ENCODE data around the gene VPS13D.
"Not testable (repeated sequence)": the region's sequence is repeated elsewhere in the genome, so short reads cannot be mapped to it uniquely, and the experiment has no call there.

VPS13D gene

DNA sequence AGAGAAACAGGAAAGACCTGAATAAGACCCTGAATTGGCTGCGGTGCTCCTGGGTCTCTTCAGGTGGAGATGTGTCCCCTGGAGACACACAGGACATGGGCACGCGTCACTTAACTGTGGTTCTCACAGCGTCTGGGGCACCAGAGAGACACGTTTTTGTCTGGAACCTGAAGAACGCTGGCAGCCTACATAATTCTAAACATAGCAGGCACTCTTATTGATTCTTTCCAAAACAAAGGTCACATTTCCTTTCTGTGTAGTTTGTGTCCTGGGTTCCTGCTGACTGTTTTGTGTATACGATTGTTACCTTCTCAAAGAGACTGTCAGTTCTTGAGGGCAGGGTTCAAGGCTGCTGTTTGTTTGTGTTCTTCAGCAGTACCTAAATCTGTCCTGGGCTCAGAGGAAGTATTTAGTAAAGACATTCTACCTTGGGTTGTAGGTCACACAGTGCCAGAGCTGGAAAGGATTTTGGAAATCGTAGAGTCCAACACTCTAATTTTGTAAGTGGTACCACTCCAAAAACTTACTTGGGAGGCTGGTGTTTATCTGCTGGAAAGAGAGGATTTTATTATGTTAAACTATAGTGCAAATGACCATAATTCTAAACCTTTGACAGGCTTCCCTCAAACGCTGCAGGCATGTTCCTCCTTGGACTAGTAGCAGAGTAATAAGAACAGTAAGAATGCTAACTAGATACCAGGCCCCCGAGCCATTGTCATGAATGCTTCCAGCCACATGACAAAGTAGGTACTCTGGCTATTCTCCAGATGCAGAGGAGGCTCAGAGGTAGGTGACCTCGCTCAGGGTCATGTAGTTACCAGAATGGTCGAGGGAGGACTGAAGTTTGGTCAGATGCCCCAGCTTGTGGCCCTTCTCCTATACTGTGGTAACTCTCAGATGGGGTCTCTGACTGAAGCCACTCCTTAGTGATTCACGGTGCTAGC lies 223.8 kb downstream of the VPS13D start:
- DNase-seq = no peak

DNA sequence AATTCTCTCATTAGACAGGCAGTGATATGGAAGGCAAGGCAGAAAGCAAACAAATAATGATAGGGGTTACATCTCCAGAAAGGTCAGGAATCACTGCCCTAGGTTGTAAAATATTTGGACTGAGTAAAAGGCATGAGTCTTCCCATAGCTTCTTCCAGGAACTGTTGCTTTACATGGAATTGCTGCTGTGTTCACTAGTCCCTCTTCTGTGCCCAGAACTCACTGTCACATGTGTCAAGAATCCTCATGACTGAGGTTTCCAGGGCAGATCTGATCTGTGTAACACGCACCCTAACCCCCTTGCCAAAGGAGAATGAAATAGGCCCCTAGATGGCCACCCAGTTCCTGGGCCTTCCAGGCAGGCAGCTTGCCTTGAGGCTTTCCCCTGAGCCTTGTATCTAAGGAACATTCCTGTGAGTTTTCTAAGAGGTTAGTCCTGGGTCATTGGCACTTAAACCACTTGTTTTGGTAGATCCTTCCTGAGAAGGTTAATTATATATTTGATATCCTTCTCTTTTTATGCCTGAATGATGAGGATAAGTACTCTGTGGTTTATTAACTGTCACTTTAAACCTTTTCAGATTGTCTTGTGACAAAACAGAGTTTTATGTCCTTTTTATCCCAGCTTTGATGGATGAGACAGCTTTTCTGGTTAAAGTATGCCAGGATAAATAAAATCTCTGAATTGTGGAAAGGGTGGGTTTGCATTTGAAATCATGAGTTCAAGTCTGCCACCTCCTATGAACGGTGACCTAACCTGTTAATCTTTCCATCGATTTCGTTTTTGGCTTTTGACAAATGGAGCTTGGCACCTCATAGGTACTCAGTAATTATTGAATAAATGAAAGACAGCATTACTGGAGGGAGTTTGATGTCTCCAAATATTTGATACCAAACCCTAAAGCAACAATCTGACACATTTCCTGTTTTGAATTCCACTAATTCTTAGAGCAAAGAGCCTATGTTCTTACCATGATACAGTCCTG lies 224.9 kb downstream of the VPS13D start:
- DNase-seq = no peak

DNA sequence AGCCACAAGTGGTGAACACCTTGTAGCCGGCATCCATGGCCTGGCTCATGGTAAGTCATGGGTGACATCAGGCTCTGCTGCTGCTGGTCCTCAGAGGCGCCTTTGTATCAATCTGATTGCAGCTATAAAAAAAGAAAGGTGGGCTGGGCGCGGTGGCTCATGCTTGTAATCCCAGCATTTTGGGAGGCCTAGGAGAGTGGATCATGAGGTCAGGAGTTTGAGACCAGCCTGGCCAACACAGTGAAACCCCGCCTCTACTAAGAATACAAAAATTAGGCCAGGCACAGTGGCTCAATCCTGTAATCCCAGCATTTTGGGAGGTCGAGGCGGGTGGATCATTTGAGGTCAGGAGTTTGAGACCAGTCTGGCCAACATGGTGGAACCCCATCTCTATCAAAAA lies 226.3 kb downstream of the VPS13D start:
- not testable (repeated sequence) for DNase-seq

DNA sequence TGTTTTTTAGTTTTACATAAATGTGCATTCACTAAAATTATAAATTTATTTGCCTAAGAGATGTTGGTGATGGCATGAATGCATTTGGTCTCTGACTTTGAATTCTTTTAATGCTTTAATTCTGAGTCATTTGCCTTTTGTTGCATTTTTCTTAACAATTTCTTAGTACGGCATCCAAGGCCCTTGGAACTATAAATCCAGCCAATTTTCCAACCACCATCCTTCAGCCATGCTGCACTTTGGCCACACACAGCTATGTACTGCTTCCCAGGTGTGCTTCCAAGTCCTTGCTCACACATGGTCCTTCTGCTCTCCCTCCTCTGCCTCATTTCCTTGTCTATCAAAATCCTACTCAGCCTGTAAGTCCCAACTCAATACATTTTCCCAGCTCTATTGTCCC lies 227.1 kb downstream of the VPS13D start:
- DNase-seq = no peak

DNA sequence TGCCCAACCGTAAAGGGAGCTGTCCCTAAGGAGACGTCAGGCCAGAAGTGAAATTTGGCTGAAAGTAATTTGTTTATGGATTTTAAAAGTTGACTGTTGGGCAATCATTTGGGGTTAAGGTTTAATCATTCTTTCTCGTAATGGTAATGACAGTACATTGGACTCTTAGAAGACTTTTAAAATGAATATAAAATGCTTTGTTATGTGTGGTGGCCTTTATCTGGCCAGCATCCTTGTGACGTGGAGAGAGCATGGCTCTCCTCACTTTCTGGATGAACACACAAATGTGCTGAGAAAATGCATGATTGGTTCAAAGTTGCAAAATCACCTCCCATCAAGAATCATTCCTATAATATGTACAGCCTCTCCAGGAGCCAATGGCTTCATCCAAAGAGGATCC lies 227.9 kb downstream of the VPS13D start:
- no peak for DNase-seq

DNA sequence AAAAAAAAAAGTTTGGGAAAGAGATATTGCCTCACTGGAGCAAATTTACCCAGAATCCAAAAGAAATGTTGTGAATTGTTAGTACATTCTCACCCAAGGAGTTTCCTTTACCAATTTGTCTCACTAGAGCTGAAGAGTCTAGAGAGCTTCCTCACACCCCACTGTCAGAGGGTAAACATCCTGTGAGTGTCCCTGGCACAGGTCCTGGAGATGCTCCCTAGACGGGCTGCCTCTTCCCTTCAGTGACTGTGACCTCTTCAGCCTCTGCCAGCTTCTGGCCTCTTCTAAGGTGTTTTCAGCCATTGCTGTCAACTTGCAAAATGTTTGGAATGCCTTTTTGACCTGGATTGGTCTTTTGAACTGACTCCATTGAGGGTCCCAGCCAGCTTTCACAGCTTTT lies 228.7 kb downstream of the VPS13D start:
- no peak for DNase-seq

DNA sequence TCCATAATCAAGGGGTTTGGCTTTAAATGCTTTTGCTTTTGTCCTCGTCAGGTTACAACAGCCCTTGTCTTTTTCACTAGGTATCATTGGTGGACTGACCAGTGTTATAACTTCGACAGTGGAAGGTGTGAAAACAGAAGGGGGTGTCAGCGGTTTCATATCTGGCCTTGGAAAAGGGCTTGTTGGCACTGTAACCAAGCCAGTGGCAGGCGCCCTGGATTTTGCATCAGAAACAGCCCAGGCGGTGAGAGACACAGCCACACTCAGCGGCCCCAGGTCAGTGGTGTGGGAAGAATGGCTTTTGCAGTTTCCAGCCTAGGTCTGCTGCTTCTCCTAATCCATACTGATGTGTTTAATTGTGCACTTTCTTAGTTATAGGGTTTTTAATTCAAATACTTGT lies 230.3 kb downstream of the VPS13D start:
- DNase-seq = no peak

DNA sequence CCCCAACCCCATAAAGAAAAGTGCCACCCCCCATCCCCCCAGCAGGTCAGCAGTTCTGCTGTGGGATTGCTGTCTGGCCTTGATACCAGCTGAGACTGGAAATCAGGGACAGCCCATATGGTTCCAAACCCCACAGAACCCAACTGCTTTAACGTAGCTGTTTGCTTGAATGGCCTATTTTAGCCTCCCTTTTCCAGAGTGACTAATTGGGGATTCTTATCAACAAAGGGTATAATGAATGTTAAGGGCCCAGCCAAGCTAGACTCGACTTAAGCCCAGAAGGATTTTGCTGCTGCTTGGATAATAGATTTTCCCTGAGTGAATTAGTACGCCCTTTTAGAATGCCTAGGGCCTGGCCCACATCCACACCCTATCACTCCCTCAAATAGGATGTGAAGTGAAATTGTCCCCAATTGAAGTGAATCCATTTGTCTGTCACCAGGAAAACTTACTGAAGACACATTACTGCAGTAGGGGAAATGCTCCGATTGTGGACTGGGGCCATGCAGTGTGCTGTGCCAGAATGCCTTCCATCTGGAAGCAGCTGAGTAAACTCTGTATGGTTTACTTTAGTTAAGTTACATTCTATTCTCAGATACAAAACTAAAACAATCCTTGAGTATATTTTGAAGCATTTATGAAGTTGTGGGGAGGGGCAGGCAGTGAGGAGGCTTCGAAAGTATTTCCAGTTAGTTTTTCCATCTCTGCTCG lies 231.2 kb downstream of the VPS13D start:
- DNase-seq = no peak

DNA sequence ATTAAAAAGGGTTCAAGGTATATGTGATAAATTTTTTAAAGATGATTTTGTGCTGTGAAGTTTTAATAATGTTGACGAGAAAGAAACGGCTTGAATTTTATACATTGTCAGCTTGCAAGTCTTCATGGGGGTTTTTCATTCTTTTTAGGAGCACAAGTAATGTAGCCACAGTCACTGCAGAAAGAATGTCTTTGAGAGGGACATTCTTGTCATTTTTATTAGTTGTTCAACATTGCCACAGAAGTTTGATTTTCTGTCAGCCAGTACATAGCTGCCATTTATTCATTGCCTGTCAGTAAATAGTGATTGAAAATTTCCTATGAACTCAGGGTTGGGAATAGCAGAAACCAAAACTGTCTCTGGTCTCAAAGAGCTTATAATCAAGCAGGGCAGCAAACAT lies 231.9 kb downstream of the VPS13D start:
- no peak for DNase-seq

DNA sequence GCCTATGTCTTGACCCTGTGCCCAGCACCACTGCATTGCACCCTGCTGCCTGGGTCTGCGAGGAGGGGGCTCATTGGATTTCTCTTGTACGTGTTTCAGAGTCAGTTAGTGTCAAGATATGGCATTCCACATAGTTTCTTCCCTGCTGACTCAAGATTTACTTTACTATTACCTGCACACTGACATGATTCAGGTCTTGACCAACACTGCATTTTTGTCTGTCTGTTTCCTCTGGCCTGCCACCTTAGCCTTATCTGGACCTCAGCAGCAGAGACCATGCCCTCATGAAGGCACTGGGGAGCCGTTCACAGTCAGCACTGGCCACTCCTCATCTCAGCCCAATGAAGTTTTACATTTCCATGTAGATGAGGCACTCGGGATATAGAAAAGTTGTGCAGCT lies 232.8 kb downstream of the VPS13D start:
- no peak for DNase-seq

DNA sequence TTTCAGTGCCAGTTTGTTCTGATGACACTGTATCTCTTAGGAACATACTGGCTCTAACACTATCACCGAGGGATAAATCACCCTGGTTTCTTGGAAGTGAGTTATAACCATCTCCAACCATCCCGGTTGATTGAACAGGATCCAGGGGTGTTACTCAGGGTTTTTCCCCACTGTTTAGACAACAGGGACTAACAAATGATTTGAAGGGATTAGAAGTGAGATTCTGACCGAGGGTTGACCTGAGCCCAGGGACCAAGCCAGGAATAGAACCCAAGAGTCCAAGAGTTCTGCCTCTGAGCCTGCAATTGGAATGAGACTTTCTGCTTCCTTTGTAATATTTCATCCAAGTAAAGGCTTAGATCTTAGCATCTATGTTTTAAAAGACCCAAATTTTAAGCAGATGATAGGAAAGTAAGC lies 234.2 kb downstream of the VPS13D start:
- DNase-seq = no peak

DNA sequence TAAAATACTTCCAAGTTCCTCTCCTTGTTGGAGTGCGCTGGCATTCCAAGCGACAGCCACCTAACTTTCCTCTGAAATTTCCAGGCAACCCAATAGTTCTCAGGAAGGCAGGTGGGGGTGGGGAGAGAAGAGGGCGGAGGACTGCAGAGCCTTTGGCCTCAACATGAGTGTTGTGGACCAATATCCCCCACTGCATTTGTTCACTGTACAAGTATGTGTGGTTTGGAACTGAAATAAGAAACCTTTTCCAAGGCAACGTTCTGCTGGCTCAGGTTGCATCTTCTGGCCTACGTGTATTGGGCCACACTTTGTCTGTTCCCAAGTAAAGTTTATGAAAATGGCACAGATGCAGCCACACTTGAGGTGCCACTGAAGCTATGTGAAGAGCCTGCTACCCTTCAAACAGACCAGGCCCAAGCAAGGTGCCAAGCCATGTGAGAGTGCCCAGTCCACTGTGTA lies 234.8 kb downstream of the VPS13D start:
- no peak for DNase-seq

DNA sequence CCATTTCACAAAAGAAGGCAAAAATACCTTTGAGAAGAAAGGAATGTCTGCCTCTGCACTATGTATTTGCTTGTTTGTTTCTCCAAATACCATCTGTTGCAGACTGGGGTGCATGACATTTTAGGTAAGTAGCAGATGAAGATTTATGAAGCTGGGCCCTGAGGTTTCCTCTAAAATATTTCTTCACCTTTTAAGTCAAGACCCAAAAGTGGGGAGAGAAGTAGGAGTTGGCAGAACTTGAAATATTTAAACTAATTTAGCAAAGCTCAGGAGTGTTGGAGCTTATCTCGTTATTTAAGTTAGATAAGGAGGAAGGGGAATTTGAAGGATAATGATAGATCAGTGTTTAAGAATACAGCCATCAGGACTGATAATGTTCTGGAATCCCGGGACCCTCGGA lies 235.3 kb downstream of the VPS13D start:
- DNase-seq = no peak

DNA sequence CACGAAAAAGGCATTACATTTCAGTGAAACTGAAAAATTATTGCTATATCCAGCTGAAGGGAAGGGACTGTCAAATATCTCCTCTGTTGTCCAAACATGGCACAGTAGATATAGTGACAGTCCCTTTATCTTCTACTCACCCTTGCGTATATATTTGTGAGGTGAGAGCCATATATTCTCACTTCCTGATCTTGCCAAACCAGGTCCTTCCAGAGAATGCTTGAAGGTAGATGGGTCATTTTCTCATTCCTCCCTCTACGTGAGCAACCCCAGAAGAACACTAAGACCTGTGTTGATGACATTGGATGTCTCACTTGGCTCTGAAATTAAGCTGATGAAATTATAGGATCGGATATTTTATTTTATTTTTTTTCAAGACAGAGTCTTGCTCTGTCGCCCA lies 237.0 kb downstream of the VPS13D start:
- no peak for DNase-seq

DNA sequence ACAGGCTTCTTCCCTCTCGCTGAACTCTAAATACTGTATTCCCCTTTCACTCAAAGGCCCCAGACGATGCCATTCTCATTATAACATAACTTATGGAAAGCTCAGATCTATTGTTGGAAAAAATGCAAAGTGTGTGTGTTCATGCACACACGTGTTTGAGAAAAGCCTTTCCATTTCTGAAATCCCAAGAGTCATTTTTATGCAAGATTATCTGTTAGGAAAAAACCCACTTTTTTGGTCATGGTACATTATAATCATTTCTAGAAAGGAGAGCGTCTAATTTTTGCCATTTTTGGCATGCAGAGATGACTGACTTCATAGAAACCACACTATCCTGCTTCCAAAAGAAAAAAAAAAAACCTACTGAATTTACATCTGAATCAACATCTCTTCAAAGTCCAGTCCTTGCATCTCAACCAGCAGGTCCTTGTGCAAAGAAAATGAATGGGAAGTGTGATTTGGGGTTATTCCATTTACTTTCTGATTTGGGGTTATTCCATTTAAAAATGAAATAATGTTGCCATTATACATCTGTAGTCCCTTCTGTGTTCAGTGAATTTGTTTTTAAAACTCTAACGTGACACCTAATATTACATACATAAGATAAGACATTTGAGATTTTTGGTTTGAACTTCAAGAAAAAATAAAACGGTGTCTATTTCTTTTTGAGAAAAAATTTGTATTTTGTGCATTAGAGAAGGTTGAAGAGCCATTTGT lies 237.9 kb downstream of the VPS13D start:
- no peak for DNase-seq

DNA sequence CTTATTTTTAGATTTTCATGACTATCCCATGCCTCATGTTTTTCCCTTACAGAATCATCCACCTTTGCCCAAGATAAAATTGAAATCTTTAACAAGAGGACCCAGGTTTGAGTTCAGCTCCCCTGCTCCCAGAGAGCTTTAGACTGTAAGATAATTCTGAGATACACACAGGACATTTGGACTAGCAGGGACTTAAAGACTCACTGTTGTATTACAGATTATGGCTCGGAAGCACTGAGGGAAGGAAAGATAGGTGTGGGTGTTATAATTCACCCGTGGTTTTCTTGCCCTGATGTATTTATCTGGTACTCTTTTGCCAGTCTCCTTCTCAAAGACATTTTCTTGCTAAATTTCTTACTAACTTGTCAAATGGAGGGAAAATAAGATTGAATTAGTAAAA lies 238.5 kb downstream of the VPS13D start:
- DNase-seq = no peak

DNA sequence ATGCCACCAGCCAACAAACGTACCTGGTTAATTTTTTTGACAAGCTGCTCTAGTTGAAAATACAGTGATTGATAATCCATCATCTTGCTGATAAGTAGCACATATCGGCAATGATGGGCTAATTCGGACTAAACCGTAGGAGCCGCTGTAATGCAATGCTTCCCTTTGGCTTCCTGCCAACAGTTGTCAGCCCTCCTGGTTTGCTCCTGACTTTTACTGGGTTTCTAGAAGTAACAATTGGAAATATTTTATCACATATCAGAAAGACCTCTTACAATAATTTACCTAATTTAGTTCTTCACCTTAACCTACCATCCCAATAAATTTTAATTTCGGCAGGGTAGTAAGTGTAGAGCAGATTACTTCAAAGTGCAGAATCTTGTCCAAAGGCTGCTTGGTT lies 239.7 kb downstream of the VPS13D start:
- DNase-seq = no peak

DNA sequence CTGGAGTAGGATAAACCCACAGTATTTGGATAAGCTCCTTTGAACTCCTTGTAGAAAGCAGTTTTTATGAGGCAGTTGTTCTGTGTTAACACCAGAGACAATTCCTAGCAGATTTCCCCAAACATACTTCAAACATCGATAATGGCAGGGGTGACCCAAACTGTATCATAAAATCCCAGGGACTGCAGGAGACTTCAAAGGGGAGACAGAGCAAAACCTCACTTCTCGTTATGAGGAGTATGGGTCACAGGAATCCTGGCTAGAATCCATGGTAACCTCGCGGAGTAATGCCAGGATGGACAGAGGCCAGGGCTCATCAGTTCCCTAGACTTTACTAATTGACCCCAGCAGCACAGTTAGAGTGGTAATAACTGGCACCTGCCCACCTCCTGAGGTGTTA lies 240.2 kb downstream of the VPS13D start:
- no peak for DNase-seq

DNA sequence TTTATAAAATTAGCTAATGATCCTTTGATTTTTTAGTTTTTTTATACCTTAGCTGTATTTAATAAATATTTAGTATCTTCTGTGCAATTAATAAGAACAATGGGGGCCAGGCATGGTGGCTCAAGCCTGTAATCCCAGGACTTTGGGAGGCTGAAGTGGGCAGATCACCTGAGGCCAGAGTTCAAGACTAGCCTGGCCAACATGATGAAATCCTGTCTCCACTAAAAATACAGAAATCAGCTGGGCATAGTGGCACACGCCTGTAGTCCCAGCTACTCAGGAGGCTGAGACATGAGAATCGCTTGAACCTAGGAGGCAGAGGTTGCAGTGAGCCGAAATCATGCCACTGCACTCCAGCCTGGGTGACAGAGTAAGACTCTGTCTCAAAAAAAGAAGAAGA lies 241.1 kb downstream of the VPS13D start:
- not testable (repeated sequence) for DNase-seq

DNA sequence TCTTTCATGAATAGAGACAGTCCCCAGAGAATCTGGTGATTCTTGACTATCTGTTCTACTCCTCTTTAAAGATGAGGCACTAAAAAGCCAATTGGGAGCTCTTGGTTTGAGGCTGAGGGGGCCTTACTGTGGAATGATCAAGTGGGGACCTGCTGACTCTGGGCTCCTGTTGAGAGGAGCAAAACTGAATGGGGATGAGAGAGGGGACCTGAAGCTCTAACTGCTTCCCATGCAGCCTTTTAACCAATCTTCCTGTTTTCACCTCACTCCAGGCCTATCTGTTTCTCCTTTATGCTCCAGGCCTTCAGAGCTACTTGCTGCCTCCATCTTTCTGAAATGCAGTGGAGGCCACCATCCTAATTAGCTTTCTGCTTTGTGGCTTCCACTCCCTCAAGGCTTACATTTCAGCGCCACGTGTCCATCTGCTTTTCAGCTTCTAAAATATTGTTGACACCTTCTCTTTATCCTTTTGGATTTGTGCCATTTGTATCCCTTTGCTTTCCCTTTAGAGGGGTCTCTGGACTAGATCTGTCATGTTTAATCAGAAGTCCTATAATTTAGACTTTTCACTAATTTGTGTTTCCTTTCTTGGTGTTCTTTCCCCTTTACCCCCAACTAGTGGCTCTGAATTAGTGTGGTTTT lies 242.4 kb downstream of the VPS13D start:
- DNase-seq = no peak

DNA sequence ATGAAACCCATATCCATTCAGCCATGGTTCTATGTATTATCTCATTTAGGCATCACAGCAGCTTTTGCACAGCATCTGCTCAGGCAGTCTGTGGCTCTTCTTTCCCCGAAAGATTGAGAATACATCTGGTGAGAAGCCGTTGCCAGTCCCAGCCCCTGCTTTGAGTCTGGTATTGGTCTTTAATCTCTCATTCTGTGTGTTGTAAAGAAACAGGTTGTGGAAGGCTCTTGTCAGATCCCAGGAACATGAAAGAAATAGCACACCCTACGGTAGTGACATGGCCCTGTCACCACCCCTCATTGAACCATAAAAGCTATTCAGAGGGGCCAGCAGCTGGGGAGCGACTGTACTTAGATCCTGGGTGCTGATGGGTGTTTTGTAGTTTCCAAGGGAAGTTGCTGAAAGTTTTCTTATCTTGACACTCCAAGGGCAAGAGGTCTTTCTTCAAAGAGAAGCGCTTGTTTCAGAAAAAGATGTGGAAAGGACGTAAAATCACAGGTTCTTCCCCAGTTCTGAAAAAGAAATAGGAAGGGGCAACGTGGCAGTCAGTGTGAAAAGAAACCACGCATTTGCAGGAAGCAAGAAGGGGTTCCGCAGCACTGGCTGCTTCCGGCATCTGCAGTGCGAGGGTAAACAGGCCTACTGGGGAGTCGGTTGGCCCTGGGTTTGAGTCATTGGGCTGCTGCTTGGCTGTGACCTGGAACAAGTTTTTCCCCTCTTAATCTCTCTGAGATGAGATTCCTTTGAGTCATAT lies 243.1 kb downstream of the VPS13D start:
- DNase-seq = peak; percentile 84
